HUES6 (cell line): ENCODE results near the gene PDE4B.

Experiments used
- H3K27ac ChIP-seq: 2 replicates; pipeline ENCODE4 v1.7.0; 2013; ENCODE audit warnings: low read depth, mild to moderate bottlenecking, low read length, inconsistent platforms
- H3K27me3 ChIP-seq: 2 replicates; pipeline ENCODE4 v1.6.1; 2013; ENCODE audit warnings: low read length; ENCODE audit not compliant: control insufficient read depth, insufficient read depth
- H3K36me3 ChIP-seq: 2 replicates; pipeline ENCODE4 v1.6.1; 2013; ENCODE audit warnings: low read length; ENCODE audit not compliant: control insufficient read depth, insufficient read depth
- H3K4me1 ChIP-seq: 2 replicates; pipeline ENCODE4 v1.6.1; 2013; ENCODE audit warnings: low read length; ENCODE audit not compliant: control insufficient read depth, insufficient read depth
- H3K4me3 ChIP-seq: 2 replicates; pipeline ENCODE4 v1.5.1; 2013; ENCODE audit warnings: low read depth, low read length
- H3K9ac ChIP-seq: one replicate; pipeline ENCODE4 v1.6.1; 2013; ENCODE audit warnings: mild to moderate bottlenecking, low read length
- H3K9me3 ChIP-seq: 2 replicates; pipeline ENCODE4 v1.6.1; 2013; ENCODE audit warnings: low read depth, low read length; ENCODE audit not compliant: control insufficient read depth, insufficient read depth

The PDE4B gene

DNA sequence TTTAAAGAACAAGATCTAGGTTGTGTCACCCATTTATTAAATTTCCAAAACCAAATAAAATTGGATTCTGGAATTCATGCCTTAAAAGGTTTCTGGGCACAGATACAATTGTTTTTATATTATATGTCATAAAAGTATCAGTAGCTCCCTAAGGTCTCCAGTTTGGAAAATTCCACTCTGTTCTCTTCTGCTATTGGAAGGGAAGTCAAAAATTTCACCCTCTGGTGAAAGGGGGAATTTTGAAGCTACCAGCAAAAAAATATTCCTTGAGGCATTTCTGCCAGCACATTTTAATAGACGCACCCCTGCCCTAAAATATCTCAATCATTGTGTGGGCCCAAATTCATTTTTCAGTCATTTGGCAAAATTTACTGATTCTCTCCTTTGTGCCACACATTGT, 455.6 kb downstream of the PDE4B start:
- Histone ChIP-seq H3K9ac (no peak overlapping the region), H3K4me1 (no peaks in the 10 kb centered on the region), H3K27me3 (no peaks in the 10 kb centered on the region), H3K4me3 (no peak overlapping the region), H3K27ac (no peak overlapping the region), H3K9me3 (no peaks in the 10 kb centered on the region), H3K36me3 (no peaks in the 10 kb centered on the region)

GRCh38 chr1:66248746-66249145, 456.1 kb downstream of the PDE4B start:
- H3K27ac ChIP-seq, result no peak overlapping the region
- H3K36me3 ChIP-seq, result no peaks in the 10 kb centered on the region
- no peaks in the 10 kb centered on the region for H3K4me1 ChIP-seq
- H3K9ac ChIP-seq, result no peak overlapping the region
- no peaks in the 10 kb centered on the region for H3K27me3 ChIP-seq
- H3K9me3 ChIP-seq, result no peaks in the 10 kb centered on the region
- H3K4me3 ChIP-seq, result no peak overlapping the region

DNA sequence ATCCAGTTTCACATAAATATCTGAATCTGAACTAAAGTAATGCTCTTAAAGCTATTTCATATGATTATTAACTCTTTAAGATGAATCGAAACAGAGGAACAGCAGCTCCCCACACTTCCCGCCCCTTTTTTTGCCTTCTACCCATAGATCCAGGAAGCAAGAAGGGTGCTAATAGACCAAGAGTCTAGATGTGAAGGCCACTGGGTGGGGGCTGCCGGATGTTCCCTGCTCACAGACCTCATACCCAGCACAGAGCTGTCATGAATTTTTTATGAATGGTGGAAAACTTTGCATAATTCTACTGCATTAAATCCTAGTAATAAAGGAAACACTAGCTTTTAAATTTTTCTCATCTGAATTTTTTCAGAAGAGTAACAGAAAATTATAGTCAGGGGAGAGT, 457.4 kb downstream of the PDE4B start:
- H3K27ac ChIP-seq, result no peak overlapping the region
- H3K27me3 ChIP-seq, result no peaks in the 10 kb centered on the region
- no peak overlapping the region for H3K4me3 ChIP-seq
- H3K9ac ChIP-seq, result no peak overlapping the region
- H3K9me3 ChIP-seq, result no peaks in the 10 kb centered on the region
- H3K36me3 ChIP-seq, result no peaks in the 10 kb centered on the region
- H3K4me1 ChIP-seq, result no peaks in the 10 kb centered on the region

DNA sequence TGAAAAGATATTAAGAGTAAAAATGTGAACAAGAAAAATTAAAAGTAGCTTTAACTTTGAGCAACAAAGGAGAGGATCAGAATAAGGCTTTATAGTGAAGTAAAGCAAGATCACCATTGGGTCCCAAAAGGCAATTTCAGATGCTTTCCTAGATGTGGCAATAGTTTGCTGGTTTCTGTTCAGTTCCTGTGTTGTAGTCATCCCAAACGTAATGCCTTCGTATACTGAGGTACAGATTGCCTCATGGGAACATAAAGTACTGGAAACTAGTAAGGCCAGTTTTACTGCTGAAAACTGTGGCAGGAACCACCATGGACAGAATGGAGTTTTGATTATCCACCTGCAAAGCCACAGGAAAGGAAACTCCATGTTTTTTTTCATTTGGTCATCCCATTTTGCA, 457.8 kb downstream of the PDE4B start:
- Histone ChIP-seq H3K4me3 (no peak overlapping the region), H3K27ac (no peak overlapping the region), H3K9ac (no peak overlapping the region)

DNA sequence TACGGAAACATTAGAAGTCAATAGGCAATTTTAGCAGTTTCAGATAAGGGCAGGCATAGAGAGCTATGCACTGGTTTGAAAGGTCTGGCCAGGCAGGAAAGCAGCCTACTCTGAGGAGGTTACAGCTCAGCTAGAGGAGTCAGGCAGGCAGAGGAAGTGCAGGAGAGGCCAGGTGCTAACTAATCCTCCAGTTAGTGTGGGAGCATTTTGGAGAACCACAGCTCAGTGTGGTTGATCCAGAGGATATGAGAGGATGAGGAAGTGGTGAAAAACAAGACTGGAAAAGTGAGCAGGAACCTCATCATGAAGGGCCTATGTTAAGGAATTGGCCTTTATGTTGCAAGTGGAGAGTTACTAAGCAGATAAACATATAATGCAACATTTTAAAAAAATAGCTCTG, 458.9 kb downstream of the PDE4B start:
- Histone ChIP-seq H3K9ac (no peak overlapping the region), H3K27ac (no peak overlapping the region), H3K4me3 (no peak overlapping the region), H3K9me3 (no peaks in the 10 kb centered on the region), H3K4me1 (no peaks in the 10 kb centered on the region), H3K27me3 (no peaks in the 10 kb centered on the region), H3K36me3 (no peaks in the 10 kb centered on the region)

More for the DNA sequence above, 457.8 kb downstream of the PDE4B start:
- H3K36me3 ChIP-seq, result no peaks in the 10 kb centered on the region
- H3K4me1 ChIP-seq, result no peaks in the 10 kb centered on the region
- no peaks in the 10 kb centered on the region for H3K27me3 ChIP-seq
- no peaks in the 10 kb centered on the region for H3K9me3 ChIP-seq

DNA sequence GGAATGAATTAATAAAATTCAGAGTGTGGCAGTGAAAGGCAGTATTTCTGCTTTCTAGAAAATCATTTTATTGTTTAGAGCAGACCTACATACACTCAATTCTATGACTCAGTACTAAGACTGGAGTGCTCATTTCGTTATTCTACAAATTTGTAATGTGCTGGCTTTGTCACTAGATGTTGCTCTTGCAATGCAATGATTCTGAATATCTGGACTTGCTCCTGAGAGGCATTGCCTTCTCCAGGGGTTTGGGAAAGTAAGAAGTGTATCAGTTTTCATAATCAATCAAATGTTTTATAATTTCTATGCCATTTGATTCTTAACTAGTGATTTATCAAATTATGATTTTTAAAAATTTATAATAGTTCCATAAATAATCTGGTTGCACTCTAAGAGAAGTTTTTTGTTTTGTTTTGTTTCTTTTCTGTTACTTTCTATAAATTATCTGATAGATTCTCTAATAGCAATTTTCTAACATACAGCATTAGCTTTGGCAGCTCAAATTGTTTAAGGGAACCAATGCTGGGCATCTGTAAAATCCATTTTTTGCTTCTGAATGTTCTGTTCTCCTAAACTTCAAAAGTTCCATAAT, 460.7 kb downstream of the PDE4B start:
- Histone ChIP-seq H3K9ac (no peak overlapping the region), H3K36me3 (no peaks in the 10 kb centered on the region), H3K4me1 (no peaks in the 10 kb centered on the region), H3K4me3 (no peak overlapping the region), H3K27me3 (no peaks in the 10 kb centered on the region), H3K9me3 (no peaks in the 10 kb centered on the region), H3K27ac (no peak overlapping the region)

DNA sequence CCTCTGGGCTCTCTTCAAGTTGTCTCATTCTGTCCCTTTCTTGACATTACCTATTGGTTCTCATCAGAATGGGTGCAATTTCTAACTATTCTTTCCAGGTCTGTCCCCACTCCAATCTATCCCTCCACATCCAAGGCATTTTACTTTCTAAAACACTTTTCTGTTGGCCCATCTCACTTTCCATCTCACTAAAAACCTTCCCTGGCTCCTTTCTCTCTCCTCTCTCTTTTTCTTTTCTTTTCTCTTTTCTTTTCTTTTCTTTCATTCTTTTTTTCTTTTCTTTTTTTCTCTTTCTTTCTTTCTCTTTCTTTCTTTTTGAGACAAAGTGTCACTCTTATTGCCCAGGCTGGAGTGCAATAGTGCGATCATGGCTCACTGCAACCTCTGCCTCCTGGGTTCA, 462.1 kb downstream of the PDE4B start:
- no peaks in the 10 kb centered on the region for H3K4me1 ChIP-seq
- no peak overlapping the region for H3K4me3 ChIP-seq
- H3K9ac ChIP-seq, result no peak overlapping the region
- H3K36me3 ChIP-seq, result no peaks in the 10 kb centered on the region
- no peak overlapping the region for H3K27ac ChIP-seq
- H3K27me3 ChIP-seq, result no peaks in the 10 kb centered on the region
- H3K9me3 ChIP-seq, result no peaks in the 10 kb centered on the region

GRCh38 chr1:66256629-66257572, 464.2 kb downstream of the PDE4B start:
- H3K9me3 ChIP-seq, result no peaks in the 10 kb centered on the region
- no peak overlapping the region for H3K27ac ChIP-seq
- no peaks in the 10 kb centered on the region for H3K27me3 ChIP-seq
- H3K36me3 ChIP-seq, result no peaks in the 10 kb centered on the region
- H3K9ac ChIP-seq, result no peak overlapping the region
- H3K4me3 ChIP-seq, result no peak overlapping the region
- no peaks in the 10 kb centered on the region for H3K4me1 ChIP-seq

- Histone ChIP-seq H3K4me3 (no peak overlapping the region), H3K4me1 (no peaks in the 10 kb centered on the region), H3K9ac (no peak overlapping the region), H3K27ac (no peak overlapping the region), H3K27me3 (no peaks in the 10 kb centered on the region), H3K9me3 (no peaks in the 10 kb centered on the region), H3K36me3 (no peaks in the 10 kb centered on the region)
Measured at GRCh38 chr1:66258404-66259105, 465.9 kb downstream of the PDE4B start.

- Histone ChIP-seq H3K4me1 (peaks cover 5% of the 10 kb centered on the region; the same call in 1 of the 2 replicates), H3K27me3 (no peaks in the 10 kb centered on the region), H3K9ac (no peak overlapping the region), H3K9me3 (no peaks in the 10 kb centered on the region), H3K36me3 (no peaks in the 10 kb centered on the region), H3K4me3 (no peak overlapping the region), H3K27ac (no peak overlapping the region)
Measured at GRCh38 chr1:66261364-66261763, 468.7 kb downstream of the PDE4B start.
